Erythroblast (primary cell): ENCODE data around the gene SIGMAR1.
"Not testable (repeated sequence)": the region's sequence is repeated elsewhere in the genome, so short reads cannot be mapped to it uniquely, and the experiment has no call there.

ENCODE experiments used
- DNase-seq, 2 experiments: peaks; one replicate each; lab custom pipeline; 2025; lab: John Stamatoyannopoulos, UW
- GATA1 ChIP-seq: IDR thresholded peaks from 2 replicates; pipeline ENCODE4 v1.6.1; 2011; ENCODE audit warnings: low read depth, mild to moderate bottlenecking, control low read depth, low read length, moderate library complexity
- POLR2A ChIP-seq: IDR thresholded peaks from 2 replicates; pipeline ENCODE4 v1.6.1; 2011; ENCODE audit warnings: mild to moderate bottlenecking, low read length

Gene SIGMAR1

DNA sequence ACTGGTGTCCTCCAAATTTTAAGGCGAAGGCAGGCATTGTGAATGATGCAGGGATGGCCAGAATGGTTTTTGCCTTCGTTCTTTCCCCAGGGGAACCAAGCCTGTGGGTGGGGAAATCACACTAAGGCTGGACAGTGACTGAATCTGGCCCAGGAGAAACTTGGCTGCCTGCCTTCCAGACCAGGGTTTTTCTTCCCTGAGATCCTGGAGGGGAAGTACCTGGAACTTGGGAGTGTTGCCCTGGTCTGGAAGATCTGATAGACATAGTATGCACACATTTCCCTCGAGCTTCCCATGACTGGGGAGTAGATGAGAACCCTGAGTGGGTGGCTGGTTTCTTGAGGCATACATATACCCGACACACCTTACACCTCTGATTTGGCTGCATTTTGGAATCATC lies 13.7 kb upstream of the SIGMAR1 start:
- TF ChIP-seq GATA1 = no peak
- no peak for TF ChIP-seq POLR2A
- DNase-seq = no peak

DNA sequence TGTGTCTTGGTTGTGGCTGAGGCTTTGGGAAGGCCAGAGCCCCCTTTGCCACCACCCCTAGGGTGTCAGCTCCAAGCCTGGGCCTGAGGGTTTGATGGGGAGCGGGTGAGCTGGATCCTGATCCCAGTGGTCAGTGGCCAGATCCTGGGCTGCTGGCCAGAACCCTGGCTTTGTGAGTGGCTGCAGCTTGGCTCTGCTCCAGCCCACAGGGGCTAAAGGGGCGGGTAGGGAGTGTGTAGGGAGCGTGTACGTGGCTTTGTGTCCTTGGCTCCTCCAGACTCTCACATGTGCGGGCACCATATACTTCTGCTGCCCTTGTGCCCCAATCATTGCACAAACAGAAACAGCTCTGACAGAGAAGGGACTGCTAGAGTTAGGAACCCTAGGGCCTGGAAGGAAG lies 13.2 kb upstream of the SIGMAR1 start:
- no peak for DNase-seq
- TF ChIP-seq GATA1 = no peak
- no peak for TF ChIP-seq POLR2A

DNA sequence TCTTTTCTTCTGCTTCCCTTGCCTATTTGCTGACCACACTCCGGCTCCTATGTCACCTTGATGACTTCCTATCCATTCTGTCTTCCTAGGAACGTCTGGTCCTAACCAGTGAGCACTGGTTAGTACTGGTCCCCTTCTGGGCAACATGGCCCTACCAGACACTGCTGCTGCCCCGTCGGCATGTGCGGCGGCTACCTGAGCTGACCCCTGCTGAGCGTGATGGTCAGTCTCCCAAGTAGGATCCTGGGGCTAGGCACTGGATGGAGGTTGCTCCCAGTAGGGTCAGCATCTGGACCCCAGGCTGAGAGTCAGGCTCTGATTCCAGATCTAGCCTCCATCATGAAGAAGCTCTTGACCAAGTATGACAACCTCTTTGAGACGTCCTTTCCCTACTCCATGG lies 11.1 kb upstream of the SIGMAR1 start:
- TF ChIP-seq POLR2A (no peak), GATA1 (no peak)
- no peak for DNase-seq

DNA sequence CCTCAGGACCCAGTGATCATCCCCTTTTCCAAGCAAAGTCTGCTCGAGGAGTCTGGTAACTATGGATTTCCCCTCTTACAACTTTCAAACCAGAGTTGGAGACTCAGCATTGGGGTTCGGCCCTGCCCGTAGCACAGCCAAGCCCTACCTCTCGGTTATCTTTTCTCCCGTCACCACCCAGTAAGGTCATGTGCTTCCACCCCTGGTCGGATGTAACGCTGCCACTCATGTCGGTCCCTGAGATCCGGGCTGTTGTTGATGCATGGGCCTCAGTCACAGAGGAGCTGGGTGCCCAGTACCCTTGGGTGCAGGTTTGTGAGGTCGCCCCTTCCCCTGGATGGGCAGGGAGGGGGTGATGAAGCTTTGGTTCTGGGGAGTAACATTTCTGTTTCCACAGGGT lies 10.1 kb upstream of the SIGMAR1 start:
- peak; percentile 63 to 70 for DNase-seq

DNA sequence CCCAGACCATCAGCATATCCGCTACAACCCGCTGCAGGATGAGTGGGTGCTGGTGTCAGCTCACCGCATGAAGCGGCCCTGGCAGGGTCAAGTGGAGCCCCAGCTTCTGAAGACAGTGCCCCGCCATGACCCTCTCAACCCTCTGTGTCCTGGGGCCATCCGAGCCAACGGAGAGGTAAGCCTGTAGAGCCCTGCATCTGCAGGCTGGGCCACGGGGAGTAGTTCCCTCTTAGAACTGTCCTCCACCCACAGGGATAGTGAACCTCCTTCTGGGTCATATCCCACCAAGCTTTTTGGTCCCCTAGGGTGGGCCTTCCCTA lies 9.5 kb upstream of the SIGMAR1 start:
- no peak for DNase-seq
- TF ChIP-seq POLR2A (no peak), GATA1 (no peak)

More for the DNA sequence above, 10.1 kb upstream of the SIGMAR1 start:
- TF ChIP-seq POLR2A = no peak
- no peak for TF ChIP-seq GATA1

DNA sequence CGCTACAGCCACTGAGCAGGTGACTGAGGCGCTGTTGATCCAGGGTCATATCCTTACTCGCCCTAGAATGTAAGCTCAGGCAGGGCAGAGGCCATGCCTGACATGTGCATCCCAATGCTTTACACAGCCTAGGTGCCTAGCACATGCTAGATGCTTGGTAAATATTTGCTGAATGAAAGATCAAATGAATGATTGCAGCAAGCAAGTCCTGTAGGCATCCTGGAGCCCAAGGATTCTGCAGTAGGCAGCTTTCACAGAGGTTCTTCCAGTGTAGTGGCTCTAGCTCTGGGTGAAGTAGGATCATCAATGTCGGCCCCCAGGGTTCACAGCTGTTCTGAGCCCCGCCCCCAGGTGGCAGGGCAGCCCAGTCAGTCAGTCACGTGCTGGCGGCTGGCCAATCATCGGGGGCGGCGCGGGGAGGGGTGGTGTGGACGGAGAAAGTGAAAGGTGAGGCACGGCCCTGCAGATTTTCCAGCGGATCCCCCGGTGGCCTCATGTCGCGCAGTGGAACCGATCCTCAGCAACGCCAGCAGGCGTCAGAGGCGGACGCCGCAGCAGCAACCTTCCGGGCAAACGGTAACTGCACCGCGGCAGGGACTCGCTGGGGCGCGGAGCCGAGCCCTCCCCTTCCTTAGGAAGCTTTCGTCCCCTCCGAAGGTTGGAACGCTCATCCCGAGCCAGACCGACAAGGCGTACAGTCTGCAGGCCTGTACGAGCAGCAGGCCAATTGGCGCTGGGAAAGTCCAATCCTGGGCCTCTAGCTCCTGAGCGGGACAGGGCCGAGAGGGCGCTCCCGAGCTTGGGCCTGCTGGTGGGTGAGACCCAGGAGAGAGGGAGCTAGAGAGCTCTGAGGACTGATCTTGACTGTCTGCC lies 8.9 kb upstream of the SIGMAR1 start, which contains the start of gene GALT:
GALT (plus strand) TSS at position 465 of the 873 bp plus-strand sequence; CDS start at position 495, 30 bp downstream.
- peak; percentile 92 to 95 for DNase-seq

DNA sequence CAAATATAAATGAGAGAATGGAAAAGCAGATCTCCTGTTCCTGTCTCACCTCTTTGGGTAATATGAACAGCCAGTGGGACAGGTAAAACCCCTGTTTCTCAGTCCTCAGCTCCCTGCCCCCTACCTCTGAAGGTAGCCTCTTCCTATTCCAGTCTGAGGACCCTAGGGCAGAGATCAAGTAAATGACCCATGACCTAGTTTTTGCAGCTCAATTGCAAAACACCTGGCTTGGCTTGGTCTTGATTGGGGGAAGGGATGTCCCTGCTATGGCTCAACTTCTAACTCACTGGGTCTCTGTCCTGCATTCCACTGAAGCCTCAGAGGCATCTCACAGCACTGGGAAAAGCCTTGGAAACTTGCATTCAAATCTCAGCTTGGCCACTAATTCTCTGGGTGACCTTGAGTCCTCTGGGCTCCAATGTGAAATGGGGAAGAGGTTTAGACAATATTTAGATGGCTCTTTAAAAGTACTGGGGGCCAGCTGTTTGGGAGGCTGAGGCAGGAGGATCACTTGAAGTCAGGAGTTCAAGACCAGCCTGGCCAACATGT lies 7.3 kb upstream of the SIGMAR1 start:
- no peak for DNase-seq
- TF ChIP-seq GATA1 (no peak), POLR2A (no peak)

More for the DNA sequence above, 8.9 kb upstream of the SIGMAR1 start, which contains the start of gene GALT:
- TF ChIP-seq GATA1 (no peak), POLR2A (peak; percentile 69)

DNA sequence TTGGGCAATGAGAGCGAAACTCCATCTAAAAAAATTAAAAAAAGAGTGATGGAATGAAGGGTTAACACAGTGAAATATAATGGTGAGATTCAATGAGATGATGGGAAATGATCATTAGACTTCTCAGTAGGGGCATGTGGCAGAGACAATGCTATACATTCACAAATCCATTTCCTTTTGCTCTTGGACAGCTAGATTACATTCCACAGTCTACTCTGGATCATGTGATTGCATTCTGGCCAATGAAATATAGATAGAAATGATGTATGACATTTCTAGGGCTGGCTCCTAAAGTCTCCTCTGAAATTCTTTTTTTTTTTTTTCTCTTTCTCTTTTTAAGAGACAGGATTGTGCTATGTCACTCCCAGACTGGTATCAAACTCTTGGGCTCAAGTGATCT lies 5.1 kb upstream of the SIGMAR1 start:
- DNase-seq = no peak
- no peak for TF ChIP-seq POLR2A
- no peak for TF ChIP-seq GATA1

DNA sequence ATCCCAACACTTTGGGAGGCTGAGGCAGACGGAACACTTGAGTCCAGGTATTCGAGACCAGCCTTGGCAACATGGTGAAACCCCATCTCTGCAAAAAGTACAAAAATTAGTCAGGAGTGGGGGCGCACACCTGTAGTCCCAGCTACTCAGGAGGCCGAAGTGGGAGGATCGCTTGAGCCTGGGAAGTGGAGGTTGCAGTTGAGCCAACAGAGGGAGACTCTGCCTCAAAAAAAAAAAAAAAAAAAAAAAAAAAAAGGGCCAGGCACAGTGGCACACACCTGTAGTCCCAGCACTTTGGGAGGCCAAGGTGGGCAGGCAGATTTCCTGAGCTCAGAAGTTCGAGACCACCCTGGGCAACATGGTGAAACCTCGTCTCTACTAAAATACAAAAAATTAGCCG lies 1.7 kb upstream of the SIGMAR1 start:
- not testable (repeated sequence) for DNase-seq

DNA sequence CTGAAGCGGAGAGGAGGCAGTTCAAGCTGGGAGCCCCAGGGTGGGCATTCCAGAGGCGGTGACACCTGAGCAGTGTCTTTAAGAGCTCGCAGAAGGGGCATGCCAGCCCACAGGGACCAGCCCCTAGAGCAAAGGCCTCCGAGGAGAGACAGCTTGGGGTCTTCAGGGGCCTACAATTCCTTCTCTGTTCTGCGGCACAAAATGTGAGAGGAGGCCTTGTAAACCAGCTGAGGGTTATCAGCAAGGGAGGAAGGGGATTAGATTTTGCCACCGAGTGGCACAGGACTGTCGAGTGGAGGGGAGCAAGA lies 505 bp upstream of the SIGMAR1 start:
- TF ChIP-seq GATA1 (no peak), POLR2A (peak; percentile 70)

DNA sequence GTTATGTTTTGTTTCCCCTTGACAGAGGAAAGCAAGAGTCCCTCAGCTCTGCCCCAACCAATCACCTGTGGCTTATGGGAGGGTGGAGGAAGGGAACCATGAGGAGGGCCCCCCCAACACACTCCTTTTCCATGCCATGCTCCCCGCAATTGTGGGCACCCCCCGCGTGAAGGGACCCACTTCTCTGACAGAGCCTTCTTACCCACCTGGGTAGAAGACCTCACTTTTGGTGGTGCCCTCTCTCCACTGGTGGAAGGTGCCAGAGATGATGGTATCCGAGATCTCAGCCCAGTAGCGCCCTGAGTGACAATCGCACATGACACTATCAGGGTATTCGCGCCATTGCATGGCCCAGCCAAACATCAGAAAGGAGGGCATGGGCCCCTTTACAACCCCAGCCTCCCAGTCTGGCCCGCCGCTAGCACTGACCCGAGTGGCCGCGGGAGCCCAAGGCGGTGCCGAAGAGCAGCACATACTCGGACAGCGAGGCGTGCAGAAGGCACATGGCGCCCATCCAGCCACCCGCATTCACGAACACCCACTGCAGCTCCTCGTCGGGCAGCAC lies 714 bp downstream of the SIGMAR1 start:
- no peak for TF ChIP-seq POLR2A
- TF ChIP-seq GATA1 = no peak
- peak in 1 of 2 experiments; percentile 69 for DNase-seq

More for the DNA sequence above, 505 bp upstream of the SIGMAR1 start:
- DNase-seq = no peak

DNA sequence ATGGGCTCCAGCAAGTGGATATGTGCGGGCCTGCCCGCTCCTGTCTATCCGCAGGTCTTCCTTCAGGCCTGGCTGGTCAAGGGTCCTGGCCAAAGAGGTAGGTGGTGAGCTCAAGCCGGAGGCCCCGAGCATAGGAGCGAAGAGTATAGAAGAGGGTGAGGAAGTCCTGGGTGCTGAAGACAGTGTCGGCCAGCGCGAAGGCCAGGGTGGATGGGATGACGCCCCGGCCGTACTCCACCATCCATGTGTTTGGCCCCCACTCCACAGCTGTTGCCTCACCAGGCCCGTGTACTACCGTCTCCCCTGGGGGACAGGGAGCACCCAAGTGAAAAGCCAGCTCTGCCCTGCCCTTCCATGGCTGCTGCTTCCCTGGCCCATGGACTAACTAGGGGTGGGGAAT lies 2.0 kb downstream of the SIGMAR1 start:
- no peak for DNase-seq
- TF ChIP-seq POLR2A (no peak), GATA1 (no peak)

DNA sequence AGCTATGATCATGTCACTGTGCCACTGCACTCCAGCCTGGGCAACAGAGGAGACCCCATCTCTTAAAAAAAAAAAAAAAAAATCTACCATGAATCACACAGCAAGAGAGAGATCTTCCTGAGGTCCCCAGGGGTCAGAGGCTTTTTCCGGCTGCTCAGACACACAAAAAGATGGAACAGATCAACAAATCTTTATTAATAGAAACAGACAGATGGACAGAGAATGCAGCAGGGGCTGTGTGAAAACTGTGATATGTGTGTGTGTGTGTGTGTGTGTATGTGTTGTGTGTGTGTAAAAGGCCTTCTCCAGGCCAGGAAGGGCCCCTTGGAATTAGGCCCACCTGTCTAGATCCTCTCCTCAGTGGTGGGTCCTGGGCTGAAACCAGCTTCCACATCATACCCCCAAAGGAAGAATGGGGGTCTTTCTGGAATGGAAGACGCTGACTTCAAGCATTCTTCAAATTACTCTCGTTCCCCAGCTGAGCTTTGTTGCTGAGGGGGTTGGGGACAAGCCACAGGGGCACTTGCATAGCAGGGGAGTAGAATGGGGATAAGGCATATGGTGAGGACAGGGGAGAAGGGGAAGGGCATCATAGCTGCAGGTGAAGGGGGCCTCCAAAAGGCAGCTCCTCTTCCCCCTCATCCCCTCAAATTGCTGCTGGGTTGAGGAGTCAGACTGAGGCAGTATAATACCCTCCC lies 2.9 kb downstream of the SIGMAR1 start:
- TF ChIP-seq GATA1 = no peak
- TF ChIP-seq POLR2A = no peak
- no peak for DNase-seq

DNA sequence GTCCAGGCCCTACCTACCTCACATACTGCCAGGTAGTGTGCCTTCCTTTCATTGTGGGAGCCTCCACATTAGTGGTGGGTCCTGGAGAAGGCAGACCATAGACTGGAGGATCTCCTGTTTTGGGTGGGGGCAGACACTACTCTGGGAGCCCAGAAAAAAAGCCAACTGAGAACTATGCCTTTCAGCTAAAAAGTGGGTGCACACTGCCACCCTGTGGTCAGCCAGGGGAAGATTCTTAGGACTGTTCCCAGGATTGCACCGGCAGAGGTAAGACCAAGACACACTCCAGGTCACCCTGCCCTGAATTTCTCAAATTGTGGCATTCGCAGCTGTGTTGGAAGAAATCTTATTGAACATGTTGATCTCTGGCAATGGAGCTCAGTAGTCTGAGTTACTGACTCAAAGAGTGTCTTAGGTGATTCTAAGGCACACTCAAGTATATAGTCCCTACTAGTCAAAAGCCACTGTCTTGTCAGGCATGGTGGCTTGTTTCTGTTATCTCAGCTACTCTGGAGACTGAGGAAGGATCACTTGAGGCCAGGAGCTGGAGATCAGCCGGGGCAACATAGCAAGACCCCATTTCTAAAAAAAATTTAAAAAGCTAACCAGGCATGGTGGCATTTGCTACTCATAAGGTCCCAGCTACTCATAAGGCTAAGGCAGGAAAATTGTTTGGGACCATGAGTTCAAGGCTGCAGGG lies 3.6 kb downstream of the SIGMAR1 start:
- TF ChIP-seq GATA1 (no peak), POLR2A (no peak)
- DNase-seq = peak; percentile 80 to 89

DNA sequence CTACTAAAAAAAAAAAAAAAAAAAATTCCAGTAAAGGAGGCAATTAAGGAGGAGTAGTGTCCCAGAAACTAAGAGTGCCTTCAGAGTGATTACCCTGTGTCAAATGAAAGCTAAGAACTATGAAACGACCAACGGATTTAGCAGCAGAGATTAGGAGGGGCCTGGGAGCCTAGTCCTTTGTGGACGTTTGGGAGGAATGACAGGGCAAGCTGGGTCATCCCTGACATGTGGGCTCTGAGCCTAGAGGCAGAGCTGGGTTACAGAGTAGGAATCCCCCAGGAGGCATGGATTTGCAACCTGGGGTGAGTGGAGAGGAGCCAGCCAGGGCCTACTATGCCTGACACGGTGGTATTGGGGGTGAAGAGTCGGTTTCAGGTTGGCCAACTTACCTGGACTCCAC lies 4.4 kb downstream of the SIGMAR1 start:
- TF ChIP-seq POLR2A = no peak
- no peak for TF ChIP-seq GATA1
- DNase-seq = no peak
